Large intestine (tissue), 3 donors: ENCODE results near the gene ADAMTS15. TPM values are rescaled to one million over a fixed set of nuclear protein-coding genes. Genes with fewer than 3 reads are reported as not detected.

Source experiments
- DNase-seq, 2 donors: peaks; one replicate each; pipeline versions ENCODE4 v3.0.0 to v3.0.0-alpha.2; 2013
- H3K27ac ChIP-seq: one replicate; pipeline ENCODE4 v1.5.1; 2013; ENCODE audit warnings: low read length
- H3K27me3 ChIP-seq: 2 replicates; pipeline ENCODE4 v1.6.1; 2013; ENCODE audit warnings: low read length; ENCODE audit not compliant: control insufficient read depth, insufficient read depth
- H3K36me3 ChIP-seq: 2 replicates; pipeline ENCODE4 v1.6.1; 2013; ENCODE audit warnings: low read length; ENCODE audit not compliant: control insufficient read depth, insufficient read depth
- H3K4me1 ChIP-seq: one replicate; pipeline ENCODE4 v1.6.1; 2013; ENCODE audit warnings: low read length; ENCODE audit not compliant: control insufficient read depth, insufficient read depth
- H3K4me3 ChIP-seq: one replicate; pipeline ENCODE4 v1.5.1; 2013; ENCODE audit warnings: low read length
- H3K9me3 ChIP-seq: one replicate; pipeline ENCODE4 v1.6.1; 2013; ENCODE audit warnings: mild to moderate bottlenecking, low read depth, low read length, moderate library complexity; ENCODE audit not compliant: control insufficient read depth
- WGBS: methylation state at CpG from one replicate; pipeline ENCODE4 v1.1.5; 2013; ENCODE audit warnings: low lambda C conversion rate; ENCODE audit not compliant: insufficient coverage; 5-methylcytosine and 5-hydroxymethylcytosine counted together
- polyA plus RNA-seq: library from polyadenylated mRNA; unstranded; fragments of 120-200 nt; gene quantifications from one replicate; pipeline ENCODE4 v1.2.1, GENCODE V29; 2013

ADAMTS15 gene
- polyA plus RNA-seq, 1 donor, result 6.3 TPM

DNA sequence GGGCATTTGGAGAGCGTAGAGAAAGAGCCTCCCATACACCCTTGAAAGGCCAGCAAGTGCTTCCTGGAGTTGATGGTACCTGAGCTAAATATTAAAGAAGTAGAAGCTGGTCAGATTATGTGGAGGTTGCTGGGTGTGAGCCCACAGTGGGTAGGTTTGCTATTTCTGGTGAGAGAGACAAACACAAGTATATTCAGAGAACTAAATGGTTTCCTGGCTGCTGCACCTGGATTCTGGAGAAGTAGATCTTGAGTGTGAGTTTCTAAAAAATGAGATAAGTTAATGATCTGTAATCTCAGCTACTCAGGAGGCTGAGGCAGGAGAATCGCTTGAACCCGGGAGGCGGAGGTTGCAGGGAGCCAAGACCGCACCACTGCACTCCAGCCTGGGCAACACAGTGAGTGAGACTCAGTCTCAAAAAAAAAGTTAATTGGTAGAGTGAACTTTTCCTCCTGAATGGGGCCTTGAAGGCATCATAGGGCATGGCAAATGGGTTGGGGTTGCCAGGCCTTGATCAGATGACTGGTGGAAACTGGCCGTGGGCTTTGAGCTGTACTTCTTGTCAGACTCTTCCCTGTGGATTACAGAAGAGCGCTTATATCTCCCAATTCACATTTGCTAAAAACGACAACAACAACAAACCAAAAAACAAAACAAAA is 75.8 kb downstream of the ADAMTS15 start:
- WGBS, result no CpG with 5 or more reads among the region's 8 CpGs
- Histone ChIP-seq H3K4me1 (peaks cover 36% of the 10 kb centered on the region), H3K9me3 (no peaks in the 10 kb centered on the region), H3K36me3 (no peaks in the 10 kb centered on the region), H3K27ac (no peak overlapping the region), H3K27me3 (no peaks in the 10 kb centered on the region), H3K4me3 (no peak overlapping the region)
- no peak for DNase-seq

DNA sequence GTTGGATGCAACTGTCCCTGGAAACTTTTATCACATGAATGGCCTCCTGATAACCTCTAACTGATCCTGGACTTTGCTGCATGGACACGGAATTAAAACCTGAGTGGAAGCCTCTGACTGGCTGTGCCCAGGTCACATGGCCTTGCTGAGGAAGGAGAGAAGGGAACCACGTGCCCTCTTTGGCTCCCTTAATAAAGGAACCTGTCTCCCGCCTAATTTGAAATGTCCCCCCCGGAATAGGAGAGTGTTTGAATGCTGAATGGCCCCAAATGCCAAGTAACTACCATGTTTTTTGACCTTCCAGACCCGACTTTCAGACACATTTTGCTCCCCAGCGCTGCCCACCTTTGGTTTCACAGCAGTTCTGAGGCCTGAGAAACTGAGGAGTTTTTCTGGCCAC is 76.9 kb downstream of the ADAMTS15 start:
- H3K27me3 ChIP-seq, result no peaks in the 10 kb centered on the region
- H3K4me1 ChIP-seq, result peaks cover 36% of the 10 kb centered on the region
- H3K9me3 ChIP-seq, result no peaks in the 10 kb centered on the region
- 100% methylated on average over 1 of the region's 6 CpGs for WGBS
- H3K36me3 ChIP-seq, result no peaks in the 10 kb centered on the region
- H3K4me3 ChIP-seq, result no peak overlapping the region
- H3K27ac ChIP-seq, result no peak overlapping the region
- no peak for DNase-seq

Other genes starting within 250 kb of the ADAMTS15 start
- 31.9 TPM for gene ZBTB44, start 133.7 kb upstream of the ADAMTS15 start, polyA plus RNA-seq
- 2.9 TPM for gene ADAMTS8, start 20.0 kb upstream of the ADAMTS15 start, polyA plus RNA-seq